ENCODE measurements around the gene PTPRG.

DNA sequence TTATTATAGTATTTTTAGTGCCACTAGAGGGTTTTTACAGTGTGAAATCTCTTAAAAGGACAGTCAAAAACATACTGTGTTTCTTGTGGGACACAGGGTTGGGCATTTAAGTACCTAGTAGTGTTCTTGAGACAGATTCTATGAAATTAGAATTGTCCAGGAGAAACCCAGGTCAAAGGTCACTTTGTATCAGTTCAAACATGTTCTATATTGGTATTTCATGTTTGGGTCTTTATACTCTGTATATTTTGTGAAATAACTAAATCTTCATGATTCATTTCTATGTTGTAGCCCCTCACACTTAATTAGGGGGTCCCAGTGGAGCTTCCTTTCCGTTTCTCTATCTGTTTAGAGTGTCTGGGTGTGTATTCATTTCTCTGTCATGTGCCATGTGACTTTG is 171.6 kb downstream of the PTPRG start:
- TF ChIP-seq, protein P1, sequence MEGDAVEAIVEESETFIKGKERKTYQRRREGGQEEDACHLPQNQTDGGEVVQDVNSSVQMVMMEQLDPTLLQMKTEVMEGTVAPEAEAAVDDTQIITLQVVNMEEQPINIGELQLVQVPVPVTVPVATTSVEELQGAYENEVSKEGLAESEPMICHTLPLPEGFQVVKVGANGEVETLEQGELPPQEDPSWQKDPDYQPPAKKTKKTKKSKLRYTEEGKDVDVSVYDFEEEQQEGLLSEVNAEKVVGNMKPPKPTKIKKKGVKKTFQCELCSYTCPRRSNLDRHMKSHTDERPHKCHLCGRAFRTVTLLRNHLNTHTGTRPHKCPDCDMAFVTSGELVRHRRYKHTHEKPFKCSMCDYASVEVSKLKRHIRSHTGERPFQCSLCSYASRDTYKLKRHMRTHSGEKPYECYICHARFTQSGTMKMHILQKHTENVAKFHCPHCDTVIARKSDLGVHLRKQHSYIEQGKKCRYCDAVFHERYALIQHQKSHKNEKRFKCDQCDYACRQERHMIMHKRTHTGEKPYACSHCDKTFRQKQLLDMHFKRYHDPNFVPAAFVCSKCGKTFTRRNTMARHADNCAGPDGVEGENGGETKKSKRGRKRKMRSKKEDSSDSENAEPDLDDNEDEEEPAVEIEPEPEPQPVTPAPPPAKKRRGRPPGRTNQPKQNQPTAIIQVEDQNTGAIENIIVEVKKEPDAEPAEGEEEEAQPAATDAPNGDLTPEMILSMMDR (conservative IDR thresholded peaks at IDR 0.05; ENCODE audit: low read length), result no peak
- no peak for TF ChIP-seq EZH2phosphoT487 (IDR thresholded peaks at IDR 0.05; ENCODE audit: borderline replicate concordance)

Measured in Loucy (cell line).